Liver (tissue), 3 donors: ENCODE results near the gene ALDOA.

ENCODE experiments used
- CTCF ChIP-seq: fragments of 150-350 bp; IDR thresholded peaks from 2 replicates; pipeline ENCODE4 v1.5.1; 2017; ENCODE audit warnings: improper control_type of control experiment, low read depth, low read length; ENCODE audit not compliant: missing input control
- GABPA ChIP-seq, 2 donors: IDR thresholded peaks in 1 of 2; conservative IDR thresholded peaks in 1 of 2; 2 replicates each; pipeline ENCODE4 v1.6.1; 2016; ENCODE audit warnings: antibody characterized with exemption in 2 of 2, mild to moderate bottlenecking in 1 of 2, moderate library complexity in 1 of 2
- SP1 ChIP-seq: IDR thresholded peaks from 2 replicates; pipeline ENCODE4 v1.6.1; 2018; ENCODE audit warnings: antibody characterized with exemption, mild to moderate bottlenecking
- TF ChIP-seq, protein P1 (sequence below): IDR thresholded peaks from 2 replicates; pipeline ENCODE4 v1.6.1; 2016; ENCODE audit warnings: antibody characterized with exemption
- donor health status: healthy.
- donor health status: healthy.

DNA sequence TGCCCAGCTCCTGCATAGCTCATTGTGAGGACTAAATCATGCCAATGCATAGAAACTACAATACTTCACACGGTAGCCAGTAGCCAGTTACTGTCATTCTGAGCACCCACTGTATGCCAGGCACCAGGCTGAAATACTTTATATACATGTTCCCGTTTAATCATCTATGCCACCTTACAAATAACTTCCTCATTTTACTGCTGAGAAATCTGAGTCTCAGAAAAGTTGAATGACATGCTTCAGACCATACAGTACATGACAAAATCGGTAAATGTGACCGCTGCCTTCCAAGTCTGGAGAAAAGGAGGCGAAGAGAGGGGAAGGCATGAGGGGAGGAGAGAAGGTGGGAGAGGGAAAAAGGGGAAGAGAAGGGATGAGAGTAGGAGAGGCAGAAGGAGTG is 25.3 kb upstream of the ALDOA start:
- no peak for TF ChIP-seq CTCF
- TF ChIP-seq, protein P1, sequence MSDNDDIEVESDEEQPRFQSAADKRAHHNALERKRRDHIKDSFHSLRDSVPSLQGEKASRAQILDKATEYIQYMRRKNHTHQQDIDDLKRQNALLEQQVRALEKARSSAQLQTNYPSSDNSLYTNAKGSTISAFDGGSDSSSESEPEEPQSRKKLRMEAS = no peak
- TF ChIP-seq SP1 = no peak
- no peak for TF ChIP-seq GABPA (IDR thresholded peaks at IDR 0.05 in 1 of 2, conservative IDR thresholded peaks at IDR 0.05 in 1 of 2)
